Neural crest cell (in vitro differentiated cells): Measurements from ENCODE around the gene IFIT2. TPM values are rescaled to one million over a fixed set of nuclear protein-coding genes. Genes with fewer than 3 reads are reported as not detected.

Experiments
- DNase-seq: peaks from one replicate; pipeline ENCODE4 v3.0.0; 2021; ENCODE audit warnings: low read depth, mixed read lengths, low spot score
- H3K27ac Mint-ChIP-seq: one replicate; pipeline ENCODE4 v1.8.0; 2021; ENCODE audit warnings: mild to moderate bottlenecking, mixed read lengths; ENCODE audit not compliant: unreplicated experiment
- H3K27me3 Mint-ChIP-seq: 2 replicates; pipeline ENCODE4 v1.8.0; 2021; ENCODE audit warnings: low read depth, mild to moderate bottlenecking, mixed read lengths
- H3K36me3 Mint-ChIP-seq: 2 replicates; pipeline ENCODE4 v1.8.0; 2021; ENCODE audit warnings: low read depth, mild to moderate bottlenecking, mixed read lengths
- H3K4me1 Mint-ChIP-seq: 2 replicates; pipeline ENCODE4 v1.8.0; 2021; ENCODE audit warnings: mixed read lengths
- H3K4me3 Mint-ChIP-seq: one replicate; pipeline ENCODE4 v1.8.0; 2021; ENCODE audit warnings: mild to moderate bottlenecking, mixed read lengths
- H3K9me3 Mint-ChIP-seq: 2 replicates; pipeline ENCODE4 v1.8.0; 2021; ENCODE audit warnings: mixed read lengths
- total RNA-seq: library from RNA; stranded (reverse); gene quantifications from 2 replicates; pipeline ENCODE4 v1.2.1, GENCODE V29; 2021
- TF ChIP-seq, protein P1 (sequence below): fragments of 200-600 bp; sonication (generic); conservative IDR thresholded peaks from 2 replicates; pipeline ENCODE4 v1.5.0; 2021; ENCODE audit warnings: antibody characterized with exemption, mild to moderate bottlenecking

The IFIT2 gene
- total RNA-seq, 1 donor from 2014 or later = 0.12 TPM

DNA sequence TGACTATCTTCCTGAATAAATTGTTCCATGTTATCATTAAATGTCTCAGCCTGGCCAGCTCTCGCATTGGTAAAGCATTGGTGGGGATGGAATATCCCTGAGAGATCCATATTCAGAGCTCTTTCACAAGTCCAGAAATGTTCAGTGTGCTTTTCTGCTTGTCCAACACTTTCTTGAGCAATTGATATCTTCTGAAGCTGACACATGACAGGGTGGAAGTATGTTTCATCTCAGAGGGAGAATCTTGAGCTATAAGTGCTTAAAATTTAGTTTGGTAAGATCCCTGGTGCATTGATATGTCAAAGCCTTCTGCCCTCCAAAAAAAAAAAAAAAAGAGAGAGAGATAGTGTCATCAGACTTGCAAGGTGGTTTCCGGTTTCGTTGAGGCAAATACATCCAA lies 33.4 kb downstream of the IFIT2 start:
- Mint-ChIP-seq H3K27me3 (no peaks in the 10 kb centered on the region), H3K9me3 (no peaks in the 10 kb centered on the region), H3K4me3 (no peak overlapping the region), H3K4me1 (peaks cover 29% of the 10 kb centered on the region), H3K27ac (no peak overlapping the region), H3K36me3 (peaks cover 13% of the 10 kb centered on the region)
- DNase-seq = no peak
- TF ChIP-seq, protein P1, sequence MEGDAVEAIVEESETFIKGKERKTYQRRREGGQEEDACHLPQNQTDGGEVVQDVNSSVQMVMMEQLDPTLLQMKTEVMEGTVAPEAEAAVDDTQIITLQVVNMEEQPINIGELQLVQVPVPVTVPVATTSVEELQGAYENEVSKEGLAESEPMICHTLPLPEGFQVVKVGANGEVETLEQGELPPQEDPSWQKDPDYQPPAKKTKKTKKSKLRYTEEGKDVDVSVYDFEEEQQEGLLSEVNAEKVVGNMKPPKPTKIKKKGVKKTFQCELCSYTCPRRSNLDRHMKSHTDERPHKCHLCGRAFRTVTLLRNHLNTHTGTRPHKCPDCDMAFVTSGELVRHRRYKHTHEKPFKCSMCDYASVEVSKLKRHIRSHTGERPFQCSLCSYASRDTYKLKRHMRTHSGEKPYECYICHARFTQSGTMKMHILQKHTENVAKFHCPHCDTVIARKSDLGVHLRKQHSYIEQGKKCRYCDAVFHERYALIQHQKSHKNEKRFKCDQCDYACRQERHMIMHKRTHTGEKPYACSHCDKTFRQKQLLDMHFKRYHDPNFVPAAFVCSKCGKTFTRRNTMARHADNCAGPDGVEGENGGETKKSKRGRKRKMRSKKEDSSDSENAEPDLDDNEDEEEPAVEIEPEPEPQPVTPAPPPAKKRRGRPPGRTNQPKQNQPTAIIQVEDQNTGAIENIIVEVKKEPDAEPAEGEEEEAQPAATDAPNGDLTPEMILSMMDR = no peak

GRCh38 chr10:89336241-89336640 lies 34.4 kb downstream of the IFIT2 start:
- no peak for DNase-seq
- Mint-ChIP-seq H3K4me3 (no peak overlapping the region), H3K27ac (no peak overlapping the region), H3K27me3 (no peaks in the 10 kb centered on the region), H3K4me1 (peaks cover 21% of the 10 kb centered on the region), H3K9me3 (no peaks in the 10 kb centered on the region), H3K36me3 (peaks cover 13% of the 10 kb centered on the region)
- TF ChIP-seq, protein P1 = no peak

DNA sequence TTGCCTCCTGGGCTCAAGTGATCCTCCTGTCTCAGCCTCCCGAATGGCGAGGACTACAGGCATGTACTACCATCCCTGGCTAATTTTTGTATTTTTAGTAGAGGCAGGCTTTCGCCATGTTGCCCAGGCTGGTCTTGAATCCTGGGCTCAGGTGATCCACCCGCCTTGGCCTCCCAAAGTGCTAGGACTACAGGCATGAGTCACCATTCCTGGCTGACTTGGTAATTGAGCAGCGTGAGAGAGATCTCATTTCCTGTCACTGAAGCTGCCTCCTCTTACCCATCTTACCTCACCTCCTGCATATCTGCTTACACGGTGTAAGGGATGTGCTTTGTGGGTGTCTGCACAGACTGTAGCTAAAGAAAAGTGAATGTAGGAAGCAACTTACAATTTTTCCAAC lies 35.6 kb downstream of the IFIT2 start:
- Mint-ChIP-seq H3K27me3 (no peaks in the 10 kb centered on the region), H3K4me1 (peaks cover 27% of the 10 kb centered on the region), H3K4me3 (no peak overlapping the region), H3K36me3 (peaks cover 13% of the 10 kb centered on the region), H3K9me3 (no peaks in the 10 kb centered on the region), H3K27ac (no peak overlapping the region)
- TF ChIP-seq, protein P1 = no peak
- no peak for DNase-seq

DNA sequence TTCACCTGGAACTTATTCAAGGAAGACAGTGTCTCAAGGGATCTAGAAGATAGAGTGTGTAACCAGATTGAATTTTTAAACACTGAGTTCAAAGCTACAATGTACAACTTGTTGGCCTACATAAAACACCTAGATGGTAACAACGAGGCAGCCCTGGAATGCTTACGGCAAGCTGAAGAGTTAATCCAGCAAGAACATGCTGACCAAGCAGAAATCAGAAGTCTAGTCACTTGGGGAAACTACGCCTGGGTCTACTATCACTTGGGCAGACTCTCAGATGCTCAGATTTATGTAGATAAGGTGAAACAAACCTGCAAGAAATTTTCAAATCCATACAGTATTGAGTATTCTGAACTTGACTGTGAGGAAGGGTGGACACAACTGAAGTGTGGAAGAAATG lies 36.9 kb downstream of the IFIT2 start:
- DNase-seq = no peak
- H3K27me3 Mint-ChIP-seq = no peaks in the 10 kb centered on the region
- no peaks in the 10 kb centered on the region for H3K9me3 Mint-ChIP-seq
- H3K4me1 Mint-ChIP-seq = peaks cover 26% of the 10 kb centered on the region
- peaks cover 13% of the 10 kb centered on the region for H3K36me3 Mint-ChIP-seq
- no peak overlapping the region for H3K4me3 Mint-ChIP-seq
- TF ChIP-seq, protein P1 = no peak
- H3K27ac Mint-ChIP-seq = no peak overlapping the region

GRCh38 chr10:89339875-89340274 lies 38.0 kb downstream of the IFIT2 start:
- Mint-ChIP-seq H3K27me3 (no peaks in the 10 kb centered on the region), H3K9me3 (no peaks in the 10 kb centered on the region), H3K4me1 (peaks cover 27% of the 10 kb centered on the region), H3K4me3 (no peak overlapping the region), H3K27ac (no peak overlapping the region), H3K36me3 (peaks cover 13% of the 10 kb centered on the region)
- TF ChIP-seq, protein P1 = no peak
- DNase-seq = no peak

DNA sequence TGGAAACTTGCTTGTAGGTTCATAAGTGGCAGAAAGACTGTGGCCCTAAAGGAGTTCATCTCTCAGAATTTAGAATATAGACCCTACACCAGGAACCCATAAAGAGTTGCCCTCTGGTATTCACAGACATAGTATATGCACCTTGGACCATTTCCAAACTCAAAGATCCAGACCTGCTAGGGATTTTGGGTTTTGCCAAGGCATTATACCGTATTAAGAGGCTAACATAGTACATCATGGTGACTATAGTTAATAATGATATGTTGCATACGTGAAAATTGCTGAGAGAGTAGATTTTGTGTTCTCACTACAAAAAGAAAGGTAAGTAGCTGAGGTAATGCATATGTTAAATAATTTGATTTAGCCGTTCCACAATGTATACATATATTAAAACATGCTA lies 39.8 kb downstream of the IFIT2 start:
- Mint-ChIP-seq H3K4me3 (no peak overlapping the region), H3K9me3 (no peaks in the 10 kb centered on the region), H3K36me3 (peaks cover 13% of the 10 kb centered on the region), H3K4me1 (peaks cover 39% of the 10 kb centered on the region), H3K27me3 (no peaks in the 10 kb centered on the region), H3K27ac (no peak overlapping the region)
- DNase-seq = no peak
- TF ChIP-seq, protein P1 = no peak
